ENCODE data around the gene DCP1A. TPM values are rescaled to one million over a fixed set of nuclear protein-coding genes. Genes with fewer than 3 reads are reported as not detected.
"Not testable (repeated sequence)": the region's sequence is repeated elsewhere in the genome, so short reads cannot be mapped to it uniquely, and the experiment has no call there.

Gene DCP1A
- 10 to 100 TPM; 17.4 to 21.3 TPM for total RNA-seq
- long read RNA-seq, full-length matches to known transcripts: 18 of 24 reads
- long read RNA-seq, partial matches to known transcripts: 3 of 24 reads
- long read RNA-seq, other reads (novel, unspliced or antisense): 3 of 24 reads

GRCh38 chr3:53347261-53348064 lies at the start of gene DCP1A:
TSS of gene DCP1A (minus strand) at chr3:53347543. CDS start at chr3:53347517, 26 bp downstream.
- DNase-seq (peak; percentile 96), ATAC-seq (peak; percentile 99)
- intact Hi-C loops (cut with DNase I): no loop called here

GRCh38 chr3:53384465-53385423 lies 37.4 kb upstream of the DCP1A start:
- intact Hi-C loops (cut with DNase I): no loop called here
- ATAC-seq (no peak), DNase-seq (no peak)

DNA sequence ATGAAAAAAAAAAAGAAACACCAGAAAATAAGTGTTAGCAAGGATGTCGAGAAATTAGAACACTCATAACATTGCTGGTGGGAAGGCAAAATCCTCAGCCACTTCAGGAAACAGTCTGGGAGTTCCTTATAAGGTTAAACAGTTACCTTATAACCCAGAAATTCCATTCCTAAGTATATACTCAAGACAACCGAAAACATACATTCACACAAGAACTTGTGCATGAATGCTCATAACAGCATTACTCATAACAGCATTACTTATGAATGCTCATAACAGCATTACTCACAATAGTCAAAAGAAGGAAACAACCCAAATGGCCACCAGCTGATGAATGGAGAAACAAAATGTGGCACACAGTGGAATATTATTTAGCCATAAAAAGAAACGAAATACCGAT lies 34.8 kb upstream of the DCP1A start:
- ATAC-seq (no peak), DNase-seq (no peak)
- intact Hi-C loops (cut with DNase I): no loop called here

- ATAC-seq: no peak
- DNase-seq: no peak
- intact Hi-C loops (cut with DNase I): no loop called here
Observed at GRCh38 chr3:53380306-53380705, 33.0 kb upstream of the DCP1A start.

DNA sequence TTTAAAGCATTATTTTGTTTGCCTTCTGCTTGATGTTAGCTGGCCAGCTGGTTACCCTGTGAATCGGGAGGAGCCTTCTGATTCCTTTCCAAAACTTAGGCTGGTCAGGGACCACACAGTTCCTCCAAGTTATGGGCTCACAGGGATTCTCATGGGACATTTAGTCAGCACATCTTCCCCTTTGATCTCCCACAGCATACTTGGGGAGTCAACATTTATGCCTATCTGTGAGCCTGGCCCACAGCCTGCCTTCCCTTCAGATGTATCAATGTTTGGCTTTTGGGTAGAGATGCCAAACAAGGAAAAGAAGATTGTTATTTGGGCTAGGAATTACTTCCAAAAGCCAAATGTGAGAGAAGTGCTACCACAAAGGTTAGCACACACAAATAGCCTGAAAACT lies 32.6 kb upstream of the DCP1A start:
- ATAC-seq (no peak), DNase-seq (no peak)
- intact Hi-C loops (cut with DNase I): loop anchor here in 1 of 2 donors (10.0 kb wide), 1 partner anchor 335 kb away; no protein-coding TSS in a partner anchor

DNA sequence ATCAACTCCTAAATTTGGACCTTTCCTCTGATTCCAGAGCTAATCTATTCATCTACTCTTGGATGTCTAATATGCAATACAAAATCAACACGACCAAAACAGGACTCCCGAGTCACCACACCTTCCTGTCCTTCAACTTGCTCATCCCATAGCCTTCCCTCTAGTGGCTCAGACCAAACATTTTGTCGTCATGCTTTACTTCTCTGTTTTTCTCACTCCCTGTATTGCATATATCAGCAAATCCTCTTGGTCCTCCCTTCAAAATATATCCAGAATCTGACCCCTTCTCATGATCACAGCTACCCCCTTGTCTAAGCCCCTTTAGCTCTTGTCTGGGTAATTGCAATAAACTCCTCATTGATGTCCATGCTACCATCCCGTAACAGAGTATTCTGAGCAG lies 30.5 kb upstream of the DCP1A start:
- no peak for ATAC-seq
- intact Hi-C loops (cut with DNase I): loop anchor here in 1 of 2 donors (10.0 kb wide), 1 partner anchor 337 kb away; no protein-coding TSS in a partner anchor
- no peak for DNase-seq

- DNase-seq (no peak), ATAC-seq (no peak)
- intact Hi-C loops (cut with DNase I): loop anchor here in 1 of 2 donors (10.0 kb wide), 1 partner anchor 338 kb away; no protein-coding TSS in a partner anchor
Observed at GRCh38 chr3:53376679-53377078, 29.3 kb upstream of the DCP1A start.

- intact Hi-C loops (cut with DNase I): loop anchor here in 1 of 2 donors (10.0 kb wide), 1 partner anchor 340 kb away; no protein-coding TSS in a partner anchor
- DNase-seq (peak; percentile 59), ATAC-seq (peak; percentile 70 to 86)
Observed at GRCh38 chr3:53375019-53375418, 27.7 kb upstream of the DCP1A start.

GRCh38 chr3:53370719-53371118 lies 23.4 kb upstream of the DCP1A start:
- intact Hi-C loops (cut with DNase I): loop anchor here in 1 of 2 donors (10.0 kb wide), 1 partner anchor 344 kb away; no protein-coding TSS in a partner anchor
- DNase-seq, ATAC-seq: not testable (repeated sequence)

DNA sequence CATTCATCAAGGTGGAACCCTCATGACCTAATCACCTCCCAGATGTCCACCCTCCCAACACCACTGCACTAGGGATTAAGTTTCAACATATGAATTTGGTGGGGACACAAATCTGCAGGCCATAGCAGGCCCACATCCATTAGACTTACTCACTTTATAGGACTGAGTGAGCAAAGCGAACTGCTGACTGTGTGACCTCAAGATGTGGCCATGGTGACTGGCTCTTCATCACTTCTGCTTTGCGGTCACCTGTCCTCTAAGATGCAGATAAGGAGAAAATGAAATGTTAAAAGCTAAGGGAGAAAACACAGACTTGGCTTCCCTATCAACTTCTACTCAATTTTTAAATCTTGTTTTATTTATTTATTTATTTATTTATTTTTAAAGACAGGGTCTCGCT lies 14.5 kb upstream of the DCP1A start:
- intact Hi-C loops (cut with DNase I): no loop called here
- ATAC-seq: no peak
- no peak for DNase-seq

- intact Hi-C loops (cut with DNase I): no loop called here
- DNase-seq: no peak
- no peak for ATAC-seq
Observed at GRCh38 chr3:53357458-53357857, 10.1 kb upstream of the DCP1A start.

GRCh38 chr3:53354945-53355498 lies 7.7 kb upstream of the DCP1A start:
- intact Hi-C loops (cut with DNase I): no loop called here
- ATAC-seq: no peak
- no peak for DNase-seq

- ATAC-seq (no peak), DNase-seq (no peak)
- intact Hi-C loops (cut with DNase I): no loop called here
Observed at GRCh38 chr3:53353202-53353601, 5.9 kb upstream of the DCP1A start.

DNA sequence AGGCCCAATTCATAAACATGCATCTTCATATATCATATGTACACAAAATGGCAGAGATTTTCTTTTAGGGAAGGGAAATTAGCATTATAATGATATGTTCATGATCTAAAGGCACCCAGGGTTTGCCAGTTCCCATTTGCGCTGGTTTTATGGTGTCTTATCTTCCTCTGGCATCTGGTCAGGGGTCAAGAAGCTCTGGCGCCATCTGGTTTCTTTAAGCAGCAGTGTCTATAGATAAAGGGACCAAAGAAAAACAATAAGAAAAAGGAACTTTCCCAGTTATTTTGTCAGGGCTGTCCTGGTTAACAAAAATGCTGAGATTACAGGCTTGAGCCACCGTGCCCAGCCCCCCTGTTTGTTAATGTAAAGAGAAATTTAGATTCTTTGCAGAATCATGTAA lies 3.3 kb upstream of the DCP1A start:
- ATAC-seq (no peak), DNase-seq (no peak)
- intact Hi-C loops (cut with DNase I): no loop called here

DNA sequence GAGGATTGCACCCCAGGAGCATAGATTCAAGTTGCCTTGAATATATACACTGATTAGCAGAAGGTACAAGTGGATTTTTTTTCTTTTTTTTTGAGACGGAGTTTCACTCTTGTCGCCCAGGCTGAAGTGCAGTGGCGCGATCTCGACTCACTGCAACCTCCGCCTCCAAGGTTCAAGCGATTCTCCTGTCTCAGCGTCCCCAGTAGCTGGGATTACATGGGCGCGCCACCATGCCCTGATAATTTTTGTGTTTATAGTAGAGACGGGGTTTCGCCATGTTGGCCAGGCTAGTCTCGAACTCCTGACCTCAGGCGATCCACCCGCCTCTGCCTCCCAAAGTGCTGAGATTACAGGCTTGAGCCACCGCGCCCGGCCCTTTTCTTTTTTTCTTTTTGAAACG lies 775 bp upstream of the DCP1A start:
- intact Hi-C loops (cut with DNase I); DNase-seq; ATAC-seq: not testable (repeated sequence)

- DNase-seq: no peak
- ATAC-seq: no peak
Observed at GRCh38 chr3:53346922-53347260, 452 bp downstream of the DCP1A start.

GRCh38 chr3:53346514-53346913 lies 829 bp downstream of the DCP1A start:
- intact Hi-C loops (cut with DNase I): no loop called here
- DNase-seq (no peak), ATAC-seq (no peak)

More at GRCh38 chr3:53346922-53347260, 452 bp downstream of the DCP1A start:
- intact Hi-C loops (cut with DNase I): no loop called here

GRCh38 chr3:53342353-53342752 lies 5.0 kb downstream of the DCP1A start:
- DNase-seq: no peak
- intact Hi-C loops (cut with DNase I): no loop called here

More at GRCh38 chr3:53342353-53342752, 5.0 kb downstream of the DCP1A start:
- peak in 1 of 2 donors; percentile 56 for ATAC-seq
